ENCODE results near the gene MPRIP.

DNA sequence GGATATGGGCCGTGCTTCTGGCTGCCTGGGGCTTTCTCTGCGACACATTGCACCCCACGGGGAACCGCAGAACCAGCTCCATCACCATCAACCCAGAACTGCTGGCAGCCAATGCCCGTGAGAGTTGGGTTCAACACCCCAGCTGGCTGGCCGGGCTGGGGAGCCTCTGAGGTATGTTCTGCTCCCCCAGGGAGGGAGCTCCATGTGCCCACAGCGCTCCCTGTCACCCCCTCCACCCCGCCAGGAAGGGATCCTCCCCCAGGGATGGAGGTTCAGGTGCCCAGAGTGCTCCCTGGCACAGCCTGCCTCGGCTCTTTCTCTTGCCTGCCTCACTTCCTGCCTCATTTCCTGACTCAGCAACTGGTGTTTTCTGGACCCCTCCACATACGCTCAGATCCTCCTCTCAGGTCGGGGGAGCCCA, 24.2 kb upstream of the MPRIP start:
- TF ChIP-seq, protein P1, sequence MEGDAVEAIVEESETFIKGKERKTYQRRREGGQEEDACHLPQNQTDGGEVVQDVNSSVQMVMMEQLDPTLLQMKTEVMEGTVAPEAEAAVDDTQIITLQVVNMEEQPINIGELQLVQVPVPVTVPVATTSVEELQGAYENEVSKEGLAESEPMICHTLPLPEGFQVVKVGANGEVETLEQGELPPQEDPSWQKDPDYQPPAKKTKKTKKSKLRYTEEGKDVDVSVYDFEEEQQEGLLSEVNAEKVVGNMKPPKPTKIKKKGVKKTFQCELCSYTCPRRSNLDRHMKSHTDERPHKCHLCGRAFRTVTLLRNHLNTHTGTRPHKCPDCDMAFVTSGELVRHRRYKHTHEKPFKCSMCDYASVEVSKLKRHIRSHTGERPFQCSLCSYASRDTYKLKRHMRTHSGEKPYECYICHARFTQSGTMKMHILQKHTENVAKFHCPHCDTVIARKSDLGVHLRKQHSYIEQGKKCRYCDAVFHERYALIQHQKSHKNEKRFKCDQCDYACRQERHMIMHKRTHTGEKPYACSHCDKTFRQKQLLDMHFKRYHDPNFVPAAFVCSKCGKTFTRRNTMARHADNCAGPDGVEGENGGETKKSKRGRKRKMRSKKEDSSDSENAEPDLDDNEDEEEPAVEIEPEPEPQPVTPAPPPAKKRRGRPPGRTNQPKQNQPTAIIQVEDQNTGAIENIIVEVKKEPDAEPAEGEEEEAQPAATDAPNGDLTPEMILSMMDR (IDR thresholded peaks at IDR 0.05), result no peak
- TF ChIP-seq POLR2AphosphoS5 (IDR thresholded peaks at IDR 0.05), result no peak
- TF ChIP-seq POLR2A (IDR thresholded peaks at IDR 0.05), result no peak

Data from sigmoid colon (tissue), 4 donors.